NCI-H187 treated with DMSO at 0.1 percent for 48 hours (cell line): Measurements from ENCODE around the gene TXNDC9.
"Not testable (repeated sequence)": the region's sequence is repeated elsewhere in the genome, so short reads cannot be mapped to it uniquely, and the experiment has no call there.

Source experiments
- DNase-seq: peaks from one replicate; lab custom pipeline; 2025; lab: John Stamatoyannopoulos, UW

TXNDC9 gene

GRCh38 chr2:99325384-99325783 is 10.7 kb downstream of the TXNDC9 start:
- DNase-seq: no peak

GRCh38 chr2:99317873-99318200 is 18.3 kb downstream of the TXNDC9 start:
- not testable (repeated sequence) for DNase-seq

DNA sequence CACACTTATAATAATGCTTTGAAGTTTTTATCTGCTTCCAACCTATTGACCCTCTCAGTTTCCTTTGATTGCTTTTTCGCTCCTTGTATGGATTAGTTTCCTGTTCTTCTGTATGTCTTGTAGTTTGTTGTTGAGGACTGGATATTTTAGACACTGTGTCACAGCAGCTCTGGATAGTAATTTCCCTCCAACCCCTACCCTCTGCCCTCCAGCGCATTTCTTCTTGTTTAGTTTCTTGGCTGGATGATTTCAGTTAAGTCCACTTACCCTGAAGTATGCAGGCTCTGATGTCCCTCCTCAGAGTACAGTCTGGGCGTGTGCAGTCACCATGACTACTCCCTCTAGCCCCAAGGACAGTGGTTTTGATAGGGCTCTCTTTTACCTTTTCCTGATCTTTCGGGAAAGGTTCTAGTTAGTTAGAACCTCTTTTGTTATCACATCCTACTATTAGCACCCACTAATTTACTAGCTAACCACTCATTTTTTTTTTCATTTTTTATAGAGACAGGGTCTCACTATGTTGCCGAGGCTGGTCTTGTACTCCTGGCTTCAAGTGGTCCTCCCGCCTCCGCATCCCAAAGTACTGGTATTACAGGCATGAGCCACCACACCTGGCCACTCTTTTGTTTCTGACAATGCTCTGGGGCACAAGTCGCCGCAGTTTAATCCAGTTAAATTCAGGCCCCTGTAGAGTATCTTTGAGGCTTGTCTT is 18.8 kb downstream of the TXNDC9 start:
- DNase-seq: no peak

GRCh38 chr2:99301097-99301496 is 35.0 kb downstream of the TXNDC9 start, which contains the start of gene LYG1:
Gene LYG1, minus strand, starts transcription at chr2:99301197. Its CDS starts 5,527 bp downstream, at chr2:99295670.
- DNase-seq: not testable (repeated sequence)

DNA sequence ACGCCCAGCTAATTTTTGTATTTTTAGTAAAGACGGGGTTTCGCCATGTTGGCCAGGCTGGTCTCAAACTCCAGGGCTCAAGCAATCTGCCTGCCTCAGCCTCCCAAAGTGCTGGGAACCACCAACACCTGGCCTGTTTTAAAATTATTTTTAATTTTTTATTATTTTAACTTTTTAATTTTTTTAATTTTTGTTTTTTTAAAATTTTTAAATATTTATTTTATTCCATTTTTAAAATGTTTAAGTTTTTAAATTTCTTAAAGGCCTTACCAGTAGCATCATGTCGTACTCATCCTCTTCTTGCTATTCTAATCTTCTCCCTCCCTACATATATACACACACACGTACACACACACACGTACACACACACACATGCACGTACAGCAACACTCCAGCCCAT is 36.6 kb downstream of the TXNDC9 start:
- DNase-seq: no peak

- no peak for DNase-seq
Measured at GRCh38 chr2:99297994-99298393, 38.1 kb downstream of the TXNDC9 start.

GRCh38 chr2:99285526-99285925 is 50.6 kb downstream of the TXNDC9 start:
- no peak for DNase-seq

DNA sequence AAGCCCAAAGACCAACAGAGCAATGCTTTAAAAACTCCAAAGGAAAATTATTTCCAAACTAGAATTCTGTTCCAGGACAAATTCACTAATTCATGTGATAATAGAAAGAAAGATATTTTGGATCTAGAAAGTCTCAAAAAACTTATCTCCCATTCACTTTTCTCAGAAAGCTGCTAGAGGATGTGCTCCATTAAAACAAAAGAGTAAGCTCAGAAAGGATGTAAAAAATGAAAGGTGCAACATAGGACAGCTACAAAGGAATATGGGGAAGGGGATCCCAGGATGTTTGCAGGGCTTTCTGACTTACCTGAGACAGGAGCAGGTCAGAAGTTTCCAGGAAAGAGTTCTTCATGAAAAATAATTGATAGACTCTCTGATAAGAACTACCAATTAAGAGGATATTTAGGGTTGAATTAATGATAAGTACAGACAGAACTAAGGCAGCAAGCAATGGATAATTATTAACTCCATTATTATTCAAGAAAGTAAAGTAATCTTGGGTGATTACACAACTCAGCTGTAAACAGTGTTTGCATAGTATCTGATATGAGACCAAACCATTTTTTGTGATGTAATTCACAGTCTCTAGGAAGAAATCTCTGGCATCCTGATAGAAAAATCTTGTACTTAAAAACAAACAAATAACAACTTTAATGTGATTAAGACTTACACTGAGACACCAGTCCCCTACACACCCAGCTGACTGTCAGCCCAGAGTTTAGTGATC is 56.0 kb downstream of the TXNDC9 start:
- no peak for DNase-seq

- no peak for DNase-seq
Measured at GRCh38 chr2:99278793-99279291, 57.3 kb downstream of the TXNDC9 start.

DNA sequence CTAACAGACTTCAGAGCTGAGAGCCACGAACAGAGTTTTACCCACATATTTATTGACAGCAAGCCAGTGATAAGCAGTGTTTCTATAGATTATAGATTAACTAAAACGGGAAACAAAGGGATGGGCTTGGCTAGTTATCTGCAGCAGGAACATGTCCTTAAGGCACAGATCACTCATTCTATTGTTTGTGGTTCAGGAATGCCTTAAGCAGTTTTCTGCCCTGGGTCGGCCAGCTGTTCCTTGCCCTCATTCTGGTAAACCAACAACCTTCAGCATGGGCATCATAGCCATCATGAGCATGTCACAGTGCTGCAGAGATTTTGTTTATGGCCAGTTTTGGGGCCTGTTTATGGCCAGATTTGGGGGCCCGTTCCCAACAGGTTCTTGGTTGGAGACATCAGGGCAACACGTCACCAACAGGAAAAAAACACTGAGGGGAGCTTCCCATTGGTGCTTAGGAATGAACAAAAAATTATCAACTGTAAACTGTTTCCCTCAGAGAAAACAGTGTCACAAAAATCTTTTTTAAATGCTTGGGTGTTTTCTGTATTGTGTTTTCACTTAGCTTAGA is 57.9 kb downstream of the TXNDC9 start:
- not testable (repeated sequence) for DNase-seq

GRCh38 chr2:99275882-99276281 is 60.3 kb downstream of the TXNDC9 start:
- no peak for DNase-seq
